GM12872 (cell line): ENCODE results near the gene HPRT1.

Experiments
- CTCF ChIP-seq: IDR thresholded peaks from 3 replicates; pipeline ENCODE4 v1.5.1; 2011; ENCODE audit warnings: low read depth, mild to moderate bottlenecking, low read length, moderate library complexity; ENCODE audit not compliant: insufficient read depth

Gene HPRT1

GRCh38 chrX:134530845-134531244 lies 70.9 kb downstream of the HPRT1 start:
- no peak for TF ChIP-seq CTCF

GRCh38 chrX:134533352-134533751 lies 73.4 kb downstream of the HPRT1 start:
- no peak for TF ChIP-seq CTCF

GRCh38 chrX:134533952-134534351 lies 74.0 kb downstream of the HPRT1 start:
- no peak for TF ChIP-seq CTCF

- TF ChIP-seq CTCF = no peak
These were observed 77.4 kb downstream of the HPRT1 start for GRCh38 chrX:134537179-134537955.

GRCh38 chrX:134538316-134538715 lies 78.4 kb downstream of the HPRT1 start:
- no peak for TF ChIP-seq CTCF

GRCh38 chrX:134541906-134542305 lies 81.9 kb downstream of the HPRT1 start:
- no peak for TF ChIP-seq CTCF

GRCh38 chrX:134542485-134542884 lies 82.5 kb downstream of the HPRT1 start:
- TF ChIP-seq CTCF = no peak

- no peak for TF ChIP-seq CTCF
These were observed 83.3 kb downstream of the HPRT1 start for GRCh38 chrX:134543288-134543687.
